DOHH2 (cell line): ENCODE measurements around the gene PCCB.

ENCODE experiments used
- H3F3A ChIP-seq: fragments of 200-600 bp; sonication (generic), shearing (Covaris generic); 2 replicates; pipeline ENCODE4 v1.6.0; 2016; ENCODE audit warnings: antibody characterized with exemption, mild to moderate bottlenecking; ENCODE audit not compliant: control insufficient read depth, insufficient read depth
- H3K27ac ChIP-seq: fragments of 200-600 bp; sonication (generic); 2 replicates; pipeline ENCODE4 v1.5.1; 2014; ENCODE audit warnings: low read depth, mild to moderate bottlenecking, low read length, moderate library complexity
- H3K27me3 ChIP-seq: fragments of 200-600 bp; sonication (generic); 2 replicates; pipeline ENCODE4 v1.6.1; 2014; ENCODE audit warnings: mild to moderate bottlenecking, low read length, mixed read lengths; ENCODE audit not compliant: control insufficient read depth
- H3K36me3 ChIP-seq: fragments of 200-600 bp; sonication (generic); 2 replicates; pipeline ENCODE4 v1.6.1; 2014; ENCODE audit warnings: mild to moderate bottlenecking, low read length, moderate library complexity, mixed read lengths; ENCODE audit not compliant: control insufficient read depth
- H3K4me1 ChIP-seq: fragments of 200-600 bp; sonication (generic); 2 replicates; pipeline ENCODE4 v1.6.1; 2014; ENCODE audit warnings: mild to moderate bottlenecking, low read length, mixed read lengths; ENCODE audit not compliant: control insufficient read depth
- H3K4me2 ChIP-seq: fragments of 200-600 bp; sonication (generic); 2 replicates; pipeline ENCODE4 v1.6.0; 2014; ENCODE audit warnings: mild to moderate bottlenecking, low read length, moderate library complexity
- H3K4me3 ChIP-seq: fragments of 200-600 bp; sonication (generic); 2 replicates; pipeline ENCODE4 v1.5.1; 2014; ENCODE audit warnings: mild to moderate bottlenecking, low read length, mixed read lengths
- H3K79me2 ChIP-seq: fragments of 200-600 bp; sonication (generic); 2 replicates; pipeline ENCODE4 v1.6.1; 2014; ENCODE audit warnings: mild to moderate bottlenecking, low read length, mixed read lengths; ENCODE audit not compliant: control insufficient read depth
- H3K9me2 ChIP-seq: fragments of 200-600 bp; sonication (generic); replicated peaks from 2 replicates; pipeline ENCODE4 v1.6.1; 2014; ENCODE audit warnings: mild to moderate bottlenecking, low read length, mixed read lengths; ENCODE audit not compliant: control insufficient read depth
- H3K9me3 ChIP-seq: fragments of 200-600 bp; sonication (generic); 2 replicates; pipeline ENCODE4 v1.6.1; 2014; ENCODE audit warnings: antibody characterized with exemption, low read length, mixed read lengths; ENCODE audit not compliant: control insufficient read depth, insufficient read depth
- H4K20me1 ChIP-seq: fragments of 200-600 bp; sonication (generic); 2 replicates; pipeline ENCODE4 v1.6.0; 2014; ENCODE audit warnings: low read depth, mild to moderate bottlenecking, antibody characterized with exemption, low read length, moderate library complexity; ENCODE audit not compliant: control insufficient read depth, insufficient read depth
- EZH2phosphoT487 ChIP-seq: fragments of 200-600 bp; sonication (generic); IDR thresholded peaks from 2 replicates; pipeline ENCODE4 v1.6.1; 2017; ENCODE audit warnings: borderline replicate concordance, mild to moderate bottlenecking, antibody characterized with exemption, low read length, moderate library complexity, mixed read lengths
- TF ChIP-seq, protein P1 (sequence below): fragments of 200-600 bp; sonication (generic); IDR thresholded peaks from one replicate; pipeline ENCODE4 v1.5.1; 2014; ENCODE audit warnings: antibody characterized with exemption, mild to moderate bottlenecking, low read depth, low read length; ENCODE audit not compliant: poor library complexity, severe bottlenecking

Gene PCCB

DNA sequence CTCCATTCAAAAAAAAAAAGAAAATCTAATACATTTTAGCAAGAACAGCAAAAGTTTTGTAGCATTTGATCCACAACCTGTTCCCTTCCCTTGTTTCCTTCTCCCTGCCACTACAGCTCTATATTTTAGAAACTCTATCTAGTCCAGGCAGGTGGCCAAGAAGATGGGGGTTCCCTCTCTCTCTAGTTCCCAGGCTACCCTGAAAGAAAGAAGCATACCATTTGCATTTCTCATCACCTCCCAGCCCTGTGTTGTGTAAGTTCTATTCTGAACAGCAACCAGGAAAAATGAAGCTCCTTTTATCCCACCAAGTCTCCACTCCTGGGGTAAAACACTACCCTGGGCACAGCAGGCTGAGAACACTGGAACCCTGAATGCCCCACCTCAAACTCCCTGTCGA lies 100.0 kb downstream of the PCCB start:
- Histone ChIP-seq H3K4me3 (no peak overlapping the region), H3K27ac (no peak overlapping the region), H3K36me3 (peaks cover 23% of the 10 kb centered on the region), H3K27me3 (no peaks in the 10 kb centered on the region), H3K9me3 (no peaks in the 10 kb centered on the region), H3F3A (no peaks in the 10 kb centered on the region), H3K4me2 (no peak overlapping the region), H3K9me2 (no peaks in the 10 kb centered on the region), H3K4me1 (no peaks in the 10 kb centered on the region), H3K79me2 (no peaks in the 10 kb centered on the region), H4K20me1 (no peaks in the 10 kb centered on the region)
- TF ChIP-seq, protein P1, sequence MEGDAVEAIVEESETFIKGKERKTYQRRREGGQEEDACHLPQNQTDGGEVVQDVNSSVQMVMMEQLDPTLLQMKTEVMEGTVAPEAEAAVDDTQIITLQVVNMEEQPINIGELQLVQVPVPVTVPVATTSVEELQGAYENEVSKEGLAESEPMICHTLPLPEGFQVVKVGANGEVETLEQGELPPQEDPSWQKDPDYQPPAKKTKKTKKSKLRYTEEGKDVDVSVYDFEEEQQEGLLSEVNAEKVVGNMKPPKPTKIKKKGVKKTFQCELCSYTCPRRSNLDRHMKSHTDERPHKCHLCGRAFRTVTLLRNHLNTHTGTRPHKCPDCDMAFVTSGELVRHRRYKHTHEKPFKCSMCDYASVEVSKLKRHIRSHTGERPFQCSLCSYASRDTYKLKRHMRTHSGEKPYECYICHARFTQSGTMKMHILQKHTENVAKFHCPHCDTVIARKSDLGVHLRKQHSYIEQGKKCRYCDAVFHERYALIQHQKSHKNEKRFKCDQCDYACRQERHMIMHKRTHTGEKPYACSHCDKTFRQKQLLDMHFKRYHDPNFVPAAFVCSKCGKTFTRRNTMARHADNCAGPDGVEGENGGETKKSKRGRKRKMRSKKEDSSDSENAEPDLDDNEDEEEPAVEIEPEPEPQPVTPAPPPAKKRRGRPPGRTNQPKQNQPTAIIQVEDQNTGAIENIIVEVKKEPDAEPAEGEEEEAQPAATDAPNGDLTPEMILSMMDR = no peak
- TF ChIP-seq EZH2phosphoT487 = no peak

DNA sequence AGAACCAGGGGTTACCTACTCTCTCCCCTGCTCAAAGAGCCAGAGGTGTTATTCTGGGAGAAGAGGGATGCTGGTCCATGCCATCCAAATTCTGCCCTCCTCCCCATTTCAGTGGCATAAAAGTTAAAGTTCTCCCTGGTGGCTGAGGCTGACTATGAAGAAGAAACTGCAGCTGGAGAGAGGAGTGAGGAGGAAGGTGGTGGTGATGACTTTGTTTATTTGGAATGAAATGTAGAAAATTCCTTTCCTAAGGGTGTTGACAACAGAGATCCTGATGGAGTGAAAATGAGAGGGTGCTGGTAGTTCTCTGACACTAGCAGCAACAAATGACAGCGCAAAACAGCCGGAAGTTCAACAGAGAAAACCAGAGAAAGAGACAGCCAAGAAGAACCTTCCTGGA lies 100.4 kb downstream of the PCCB start:
- H3K9me2 ChIP-seq = no peaks in the 10 kb centered on the region
- H3K27me3 ChIP-seq = no peaks in the 10 kb centered on the region
- no peaks in the 10 kb centered on the region for H3K9me3 ChIP-seq
- no peak overlapping the region for H3K27ac ChIP-seq
- H3K79me2 ChIP-seq = no peaks in the 10 kb centered on the region
- H3K4me1 ChIP-seq = no peaks in the 10 kb centered on the region
- TF ChIP-seq, protein P1 = no peak
- TF ChIP-seq EZH2phosphoT487 = no peak
- H3K4me2 ChIP-seq = no peak overlapping the region
- H3K4me3 ChIP-seq = no peak overlapping the region
- H3K36me3 ChIP-seq = peaks cover 23% of the 10 kb centered on the region
- no peaks in the 10 kb centered on the region for H4K20me1 ChIP-seq
- H3F3A ChIP-seq = no peaks in the 10 kb centered on the region

DNA sequence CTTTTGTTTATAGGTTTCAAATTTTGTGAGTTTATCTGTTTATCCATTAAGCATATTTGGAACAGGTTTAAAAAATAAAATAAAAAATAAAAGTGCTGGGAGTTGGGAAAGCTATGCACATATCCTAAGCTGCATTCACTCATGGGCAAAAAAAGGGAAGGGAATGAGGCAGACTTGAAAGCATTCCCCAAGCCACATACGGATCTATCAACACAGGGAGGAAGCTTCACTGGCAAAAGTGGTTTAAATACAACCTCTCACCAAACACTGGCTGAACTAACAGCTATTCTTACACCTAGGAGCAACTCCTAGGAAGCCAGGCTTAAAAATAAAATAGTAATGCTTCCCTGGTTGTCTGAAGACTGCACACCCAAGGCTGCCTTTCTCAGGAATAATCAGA lies 101.2 kb downstream of the PCCB start:
- Histone ChIP-seq H3K79me2 (no peaks in the 10 kb centered on the region), H3K27ac (no peak overlapping the region), H3K27me3 (no peaks in the 10 kb centered on the region), H3K9me2 (no peaks in the 10 kb centered on the region), H4K20me1 (no peaks in the 10 kb centered on the region), H3K36me3 (peaks cover 26% of the 10 kb centered on the region), H3K4me3 (no peak overlapping the region), H3F3A (no peaks in the 10 kb centered on the region), H3K4me1 (no peaks in the 10 kb centered on the region), H3K9me3 (no peaks in the 10 kb centered on the region), H3K4me2 (no peak overlapping the region)
- no peak for TF ChIP-seq EZH2phosphoT487
- TF ChIP-seq, protein P1 = no peak

DNA sequence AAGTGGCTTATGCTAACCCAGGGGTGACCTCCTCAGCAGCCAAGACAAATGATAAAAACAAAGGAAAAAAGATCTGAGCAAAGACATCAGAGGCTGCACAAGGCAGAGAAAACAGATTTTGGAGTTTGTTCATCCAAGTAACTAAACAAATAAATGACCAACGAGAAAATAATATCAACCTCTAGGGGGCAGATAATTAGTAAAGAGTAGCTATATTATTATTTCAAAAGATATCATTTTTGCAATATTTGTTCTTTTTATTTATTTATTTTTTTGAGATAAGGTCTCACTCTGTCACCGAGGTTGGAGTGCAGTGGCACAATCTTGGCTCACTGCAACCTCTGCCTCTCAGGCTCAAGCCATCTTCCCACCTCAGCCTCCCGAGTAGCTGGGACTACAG lies 101.8 kb downstream of the PCCB start:
- Histone ChIP-seq H3K79me2 (no peaks in the 10 kb centered on the region), H3K27ac (no peak overlapping the region), H3K36me3 (peaks cover 26% of the 10 kb centered on the region), H3K4me3 (no peak overlapping the region), H3K27me3 (no peaks in the 10 kb centered on the region), H3F3A (no peaks in the 10 kb centered on the region), H4K20me1 (no peaks in the 10 kb centered on the region), H3K4me2 (no peak overlapping the region), H3K9me3 (no peaks in the 10 kb centered on the region), H3K4me1 (no peaks in the 10 kb centered on the region), H3K9me2 (no peaks in the 10 kb centered on the region)
- no peak for TF ChIP-seq EZH2phosphoT487
- TF ChIP-seq, protein P1 = peak; percentile 34
